HG03575 (cell line): Measurements from ENCODE around the gene FRMD4A.

Experiments
- ATAC-seq: cut with Tn5 transposase; IDR thresholded peaks from one replicate; pipeline ENCODE4 v1.9.1; 2021; ENCODE audit not compliant: unreplicated experiment, insufficient number of reproducible peaks, low FRiP score; ENCODE audit errors: extremely low read depth

FRMD4A gene

GRCh38 chr10:13706175-13706574 lies 624.5 kb downstream of the FRMD4A start:
- no peak for ATAC-seq

- ATAC-seq = no peak
Observed at GRCh38 chr10:13705526-13706174, 625.1 kb downstream of the FRMD4A start.

GRCh38 chr10:13704964-13705363 lies 625.8 kb downstream of the FRMD4A start:
- ATAC-seq = no peak

- ATAC-seq = no peak
Observed at GRCh38 chr10:13703997-13704536, 626.7 kb downstream of the FRMD4A start.

GRCh38 chr10:13703101-13703818 lies 627.5 kb downstream of the FRMD4A start:
- ATAC-seq = no peak

GRCh38 chr10:13701157-13701919 lies 629.4 kb downstream of the FRMD4A start:
- no peak for ATAC-seq

GRCh38 chr10:13700473-13701144 lies 630.1 kb downstream of the FRMD4A start:
- ATAC-seq = no peak

- no peak for ATAC-seq
Observed at GRCh38 chr10:13699216-13699615, 631.5 kb downstream of the FRMD4A start.

GRCh38 chr10:13698217-13698616 lies 632.5 kb downstream of the FRMD4A start:
- no peak for ATAC-seq

- ATAC-seq = no peak
Observed at GRCh38 chr10:13696071-13696470, 634.7 kb downstream of the FRMD4A start.

GRCh38 chr10:13695588-13695987 lies 635.1 kb downstream of the FRMD4A start:
- no peak for ATAC-seq

- no peak for ATAC-seq
Observed at GRCh38 chr10:13693783-13694700, 636.7 kb downstream of the FRMD4A start.

GRCh38 chr10:13690281-13690825 lies 640.4 kb downstream of the FRMD4A start:
- no peak for ATAC-seq

GRCh38 chr10:13686331-13686752 lies 644.4 kb downstream of the FRMD4A start:
- ATAC-seq = no peak

GRCh38 chr10:13685885-13686284 lies 644.8 kb downstream of the FRMD4A start:
- no peak for ATAC-seq

GRCh38 chr10:13684806-13685482 lies 645.8 kb downstream of the FRMD4A start:
- ATAC-seq = no peak

- ATAC-seq = no peak
Observed at GRCh38 chr10:13684252-13684791, 646.4 kb downstream of the FRMD4A start.
